Heart left ventricle (tissue), 13 donors: ENCODE results near the gene KRT12.

ENCODE experiments used
- POLR2A ChIP-seq, 2 donors: fragments of 450-650 bp; IDR thresholded peaks; one replicate each; pipeline ENCODE4 v1.6.1; 2017; ENCODE audit warnings: antibody characterized with exemption in 2 of 2, mild to moderate bottlenecking in 2 of 2, moderate library complexity in 2 of 2
- TF ChIP-seq, protein P1 (sequence below), 12 donors: fragments of 200-600 bp; sonication (generic) in 4 of 12; IDR thresholded peaks; one replicate each; pipeline versions ENCODE4 v1.5.0 to v1.8.0; 2018 to 2022; ENCODE audit warnings: antibody characterized with exemption in 12 of 12, mild to moderate bottlenecking in 5 of 12
- donor health status: ischemic (EF 13 %, LVEDD 7.1; RV severe dilation, severe dysfunction).
- donor health status: DM: no; HTN: yes; CAD: no.
- donor health status: DM: no; HTN: no; CAD: no.
- donor health status: ischemic (EF 25% LVEDD 6.9; RV normal size, moderate dysfunction).
- donor health status: ischemic (EF 25% LVEDD 5.7; RV mildly dilated, moderate dysfunction).
- donor health status: ischemic (EF 35%, LVEDD 5.7; RV mildly dilated, moderate dysfunction).
- donor health status: nonischemic (EF 11% LVEDD 7.7; RV severe dilation, severe dysfunction).
- donor health status: DM: yes; HTN: yes; CAD: no.
- donor health status: PGD.
- donor health status: ischemic (EF 29% LVEDD 5.4; RV normal size, mild dysfunction).
- donor health status: nonischemic (EF 23%, LVEDD 6.1; RV moderate dilation, normal function).

- TF ChIP-seq, protein P1, sequence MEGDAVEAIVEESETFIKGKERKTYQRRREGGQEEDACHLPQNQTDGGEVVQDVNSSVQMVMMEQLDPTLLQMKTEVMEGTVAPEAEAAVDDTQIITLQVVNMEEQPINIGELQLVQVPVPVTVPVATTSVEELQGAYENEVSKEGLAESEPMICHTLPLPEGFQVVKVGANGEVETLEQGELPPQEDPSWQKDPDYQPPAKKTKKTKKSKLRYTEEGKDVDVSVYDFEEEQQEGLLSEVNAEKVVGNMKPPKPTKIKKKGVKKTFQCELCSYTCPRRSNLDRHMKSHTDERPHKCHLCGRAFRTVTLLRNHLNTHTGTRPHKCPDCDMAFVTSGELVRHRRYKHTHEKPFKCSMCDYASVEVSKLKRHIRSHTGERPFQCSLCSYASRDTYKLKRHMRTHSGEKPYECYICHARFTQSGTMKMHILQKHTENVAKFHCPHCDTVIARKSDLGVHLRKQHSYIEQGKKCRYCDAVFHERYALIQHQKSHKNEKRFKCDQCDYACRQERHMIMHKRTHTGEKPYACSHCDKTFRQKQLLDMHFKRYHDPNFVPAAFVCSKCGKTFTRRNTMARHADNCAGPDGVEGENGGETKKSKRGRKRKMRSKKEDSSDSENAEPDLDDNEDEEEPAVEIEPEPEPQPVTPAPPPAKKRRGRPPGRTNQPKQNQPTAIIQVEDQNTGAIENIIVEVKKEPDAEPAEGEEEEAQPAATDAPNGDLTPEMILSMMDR (IDR thresholded peaks at IDR 0.05), result no peak
- TF ChIP-seq POLR2A (IDR thresholded peaks at IDR 0.05), result no peak
Observed at GRCh38 chr17:40902498-40902897, 35.5 kb upstream of the KRT12 start.
